Choroid plexus epithelial cell (primary cell): Measurements from ENCODE around the gene AFAP1L2.
A peak's percentile ranks its signal among the peaks of the same experiment; 100 is the strongest.

Source experiments
- DNase-seq: peaks from one replicate; pipeline ENCODE4 v3.0.0-alpha.2; 2010; ENCODE audit warnings: low read depth
- H3K4me3 ChIP-seq: 2 replicates; pipeline ENCODE4 v1.5.1; 2011; ENCODE audit warnings: low read depth, mild to moderate bottlenecking, control low read depth, low read length, moderate library complexity
- CTCF ChIP-seq: conservative IDR thresholded peaks from 2 replicates; pipeline ENCODE4 v1.5.1; 2011; ENCODE audit warnings: low read depth, mild to moderate bottlenecking, control low read depth, inconsistent platforms, low read length, moderate library complexity

AFAP1L2 gene

GRCh38 chr10:114311023-114311422 lies 93.3 kb downstream of the AFAP1L2 start:
- no peak for DNase-seq
- no peak overlapping the region for H3K4me3 ChIP-seq
- TF ChIP-seq CTCF: no peak

- no peak for TF ChIP-seq CTCF
- no peak overlapping the region for H3K4me3 ChIP-seq
- no peak for DNase-seq
Measured at GRCh38 chr10:114310346-114310745, 94.0 kb downstream of the AFAP1L2 start.

GRCh38 chr10:114309364-114309651 lies 95.0 kb downstream of the AFAP1L2 start:
- TF ChIP-seq CTCF: no peak
- no peak for DNase-seq
- no peak overlapping the region for H3K4me3 ChIP-seq

GRCh38 chr10:114308531-114309363 lies 95.6 kb downstream of the AFAP1L2 start:
- H3K4me3 ChIP-seq: no peak overlapping the region
- peak; percentile 21 for DNase-seq
- TF ChIP-seq CTCF: no peak

- no peak overlapping the region for H3K4me3 ChIP-seq
- TF ChIP-seq CTCF: no peak
- no peak for DNase-seq
Measured at GRCh38 chr10:114307731-114308130, 96.6 kb downstream of the AFAP1L2 start.

GRCh38 chr10:114306116-114306973 lies 98.0 kb downstream of the AFAP1L2 start:
- no peak overlapping the region for H3K4me3 ChIP-seq
- TF ChIP-seq CTCF: no peak
- peak; percentile 93 for DNase-seq
